ENCODE measurements around the gene INTS1.
A peak's percentile ranks its signal among the peaks of the same experiment; 100 is the strongest.

INTS1 gene

GRCh38 chr7:1437155-1437880, 66.9 kb downstream of the INTS1 start:
- TF ChIP-seq CTCF (conservative IDR thresholded peaks at IDR 0.05; ENCODE audit: control insufficient read depth, insufficient read depth, low read depth, low read length) = no peak
- no peak overlapping the region for H3K4me3 ChIP-seq (ENCODE audit: control insufficient read depth, low read depth, low read length)
- no peak for DNase-seq (ENCODE audit: low read depth)

GRCh38 chr7:1436608-1437007, 67.6 kb downstream of the INTS1 start:
- no peak for TF ChIP-seq CTCF (conservative IDR thresholded peaks at IDR 0.05; ENCODE audit: control insufficient read depth, insufficient read depth, low read depth, low read length)
- DNase-seq (ENCODE audit: low read depth) = no peak
- H3K4me3 ChIP-seq (ENCODE audit: control insufficient read depth, low read depth, low read length) = no peak overlapping the region

- no peak overlapping the region for H3K4me3 ChIP-seq (ENCODE audit: control insufficient read depth, low read depth, low read length)
- TF ChIP-seq CTCF (conservative IDR thresholded peaks at IDR 0.05; ENCODE audit: control insufficient read depth, insufficient read depth, low read depth, low read length) = no peak
- DNase-seq (ENCODE audit: low read depth) = no peak
Observed at GRCh38 chr7:1434891-1435670, 69.1 kb downstream of the INTS1 start.

DNA sequence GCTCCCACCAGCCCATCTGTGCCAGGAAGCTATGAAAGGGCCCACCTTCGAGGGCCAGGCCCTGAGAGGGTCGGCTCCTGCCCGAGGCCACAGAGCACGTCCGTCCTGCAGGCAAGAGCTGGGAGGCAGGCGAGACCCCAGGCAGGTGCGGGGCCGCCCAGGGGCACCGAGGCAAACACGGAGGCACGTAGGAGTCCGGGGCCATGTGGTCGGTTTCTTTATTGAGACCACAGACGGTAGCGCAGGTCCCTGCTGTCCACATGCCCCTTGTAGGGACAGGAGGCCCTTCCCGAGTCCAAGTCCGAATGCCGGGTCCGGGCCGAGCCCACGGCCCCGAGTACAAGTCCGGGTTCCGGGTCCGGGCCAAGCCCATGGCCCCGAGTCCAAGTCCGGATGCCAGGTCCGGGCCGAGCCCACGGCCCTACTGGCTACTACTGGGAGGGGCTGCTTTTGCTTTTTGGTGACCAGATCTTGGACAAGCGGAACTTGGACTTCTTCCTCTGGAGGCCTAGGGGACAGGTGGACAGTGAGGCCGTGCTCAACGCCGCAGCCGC, 69.9 kb downstream of the INTS1 start:
- H3K4me3 ChIP-seq (ENCODE audit: control insufficient read depth, low read depth, low read length) = no peak overlapping the region
- no peak for DNase-seq (ENCODE audit: low read depth)
- TF ChIP-seq CTCF (conservative IDR thresholded peaks at IDR 0.05; ENCODE audit: control insufficient read depth, insufficient read depth, low read depth, low read length) = no peak

DNA sequence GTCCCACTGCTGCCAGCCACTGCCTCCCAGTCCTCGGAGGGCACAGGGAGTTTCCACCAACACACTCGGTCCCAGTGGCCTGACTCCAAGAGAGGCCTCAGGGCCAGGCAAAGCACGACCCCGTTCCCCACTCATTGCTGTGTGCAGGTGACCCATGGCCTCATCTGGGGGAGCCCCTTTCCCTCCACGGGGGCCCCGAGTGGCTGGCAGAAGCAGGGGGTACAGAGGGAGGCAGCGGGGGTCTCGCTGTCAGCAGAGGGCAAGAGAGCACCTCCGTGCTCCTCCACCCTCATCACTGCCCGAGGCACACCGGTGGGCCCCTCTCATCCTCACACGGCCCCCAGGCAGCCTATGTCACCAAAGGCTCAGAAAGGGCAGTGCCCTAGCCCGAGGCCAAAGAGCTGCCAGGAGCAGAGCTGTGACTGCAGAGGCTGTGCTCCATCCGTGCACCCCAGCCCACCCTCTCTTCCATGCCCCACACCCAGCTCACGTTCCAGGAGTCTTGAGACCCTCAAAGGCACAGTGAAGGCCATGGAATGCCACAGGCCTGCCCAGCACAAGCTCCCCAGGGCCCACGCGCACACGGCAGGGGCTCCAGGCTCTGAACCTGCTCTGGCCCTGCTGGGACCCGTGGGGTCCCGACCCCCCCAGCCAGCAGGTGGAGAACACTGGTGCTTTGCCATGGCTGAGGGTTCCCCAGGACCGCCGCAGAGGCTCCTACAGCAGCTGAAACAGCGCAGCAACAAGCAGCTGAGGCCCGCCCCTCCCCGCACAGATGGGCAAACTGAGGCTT, 70.9 kb downstream of the INTS1 start:
- no peak for DNase-seq (ENCODE audit: low read depth)
- TF ChIP-seq CTCF (conservative IDR thresholded peaks at IDR 0.05; ENCODE audit: control insufficient read depth, insufficient read depth, low read depth, low read length) = no peak
- no peak overlapping the region for H3K4me3 ChIP-seq (ENCODE audit: control insufficient read depth, low read depth, low read length)

DNA sequence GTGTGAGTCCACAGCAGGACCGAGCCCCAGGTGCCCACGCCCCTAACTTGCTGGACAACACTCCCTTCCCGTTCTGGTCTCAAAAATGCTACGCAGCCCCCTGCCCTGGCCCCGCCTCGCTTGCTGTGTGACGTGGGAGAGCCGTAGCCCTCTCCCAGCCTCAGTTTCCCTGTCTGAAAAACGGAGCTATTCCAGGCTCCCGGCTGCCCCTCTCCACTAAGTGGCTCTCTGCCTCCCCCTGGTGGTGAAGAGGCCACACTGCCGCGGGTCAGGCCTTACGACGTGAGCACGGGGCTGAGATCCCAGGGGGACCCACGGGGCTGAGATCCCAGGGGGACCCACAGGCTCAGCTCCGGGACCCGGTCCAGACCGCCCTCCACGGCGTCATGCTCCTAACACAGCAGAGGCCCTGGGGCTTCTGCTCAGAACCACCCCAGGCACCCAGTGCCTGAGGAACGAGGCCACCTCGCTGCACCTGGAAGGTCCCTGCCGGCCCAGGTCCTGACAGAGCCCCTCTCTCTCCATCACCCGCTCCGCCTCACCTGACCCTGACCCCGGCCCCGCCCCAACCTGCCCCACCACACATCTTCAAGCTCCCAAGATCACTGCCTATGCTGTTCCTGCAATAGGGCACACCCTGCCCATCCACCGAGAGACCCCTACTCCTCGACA, 71.6 kb downstream of the INTS1 start:
- peak; percentile 81 for TF ChIP-seq CTCF (conservative IDR thresholded peaks at IDR 0.05; ENCODE audit: control insufficient read depth, insufficient read depth, low read depth, low read length)
- DNase-seq (ENCODE audit: low read depth) = peak; percentile 47

More for the DNA sequence above, 71.6 kb downstream of the INTS1 start:
- no peak overlapping the region for H3K4me3 ChIP-seq (ENCODE audit: control insufficient read depth, low read depth, low read length)
